ENCODE measurements around the gene NEAT1.

The NEAT1 gene

DNA sequence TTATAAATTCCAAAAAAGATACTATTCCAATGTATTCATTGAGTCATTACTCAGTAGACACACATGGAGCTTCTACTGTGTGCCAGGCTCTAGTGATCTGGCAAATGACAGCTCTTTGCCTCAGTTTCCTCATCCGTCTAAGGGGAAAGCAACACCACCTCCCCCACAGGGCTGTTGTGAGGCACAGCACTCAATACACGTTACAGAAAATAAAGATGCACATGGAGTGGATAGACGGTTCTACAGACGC lies 69.7 kb downstream of the NEAT1 start:
- H3K27ac Mint-ChIP-seq, result peak overlapping the region; percentile 91
- ATAC-seq (no peak), DNase-seq (ENCODE audit: low spot score in 2 of 2) (no peak)
- H3K4me3 Mint-ChIP-seq, result peak overlapping the region; percentile 67
- no peaks in the 10 kb centered on the region for H3K9me3 Mint-ChIP-seq
- peaks cover 6% of the 10 kb centered on the region for H3K36me3 Mint-ChIP-seq
- H3K4me1 Mint-ChIP-seq, result peaks cover 72% of the 10 kb centered on the region

DNA sequence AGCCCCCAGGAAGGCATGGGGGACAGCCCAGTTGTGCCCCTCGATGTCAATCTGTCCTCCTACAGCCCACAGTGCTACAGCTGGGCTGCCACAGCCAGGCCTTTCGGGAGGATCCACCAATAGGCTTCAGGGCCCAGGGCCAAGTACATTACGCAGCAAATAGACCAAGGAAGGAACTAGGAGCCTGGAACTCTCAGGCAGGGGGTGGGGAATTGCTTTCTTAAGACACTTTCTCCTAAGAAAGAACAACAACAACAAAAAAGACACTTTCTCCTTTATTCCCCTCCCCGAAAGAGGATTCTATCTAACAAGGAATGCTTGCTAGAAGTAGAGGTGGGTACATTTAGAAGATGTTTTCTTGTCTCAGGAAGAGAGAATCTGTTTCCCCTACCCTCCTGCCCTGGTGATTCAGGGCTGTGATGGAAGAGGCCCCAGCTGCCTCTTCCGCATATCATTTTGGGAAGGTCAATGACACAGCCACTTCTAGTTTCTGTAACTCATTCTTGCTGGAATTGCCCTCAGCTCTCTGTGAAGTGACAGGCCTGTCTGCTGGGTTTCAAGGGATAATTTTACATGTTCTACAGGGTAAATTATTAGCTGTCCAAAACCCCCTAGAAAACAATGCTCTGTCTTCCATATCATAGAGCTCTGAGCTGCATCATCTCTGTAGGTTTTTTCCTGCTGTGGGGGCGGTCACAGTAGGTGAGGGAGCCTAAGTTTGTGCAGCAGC lies 70.2 kb downstream of the NEAT1 start:
- H3K9me3 Mint-ChIP-seq, result no peaks in the 10 kb centered on the region
- H3K27ac Mint-ChIP-seq, result peak overlapping the region; percentile 91
- H3K4me1 Mint-ChIP-seq, result peaks cover 70% of the 10 kb centered on the region
- peak overlapping the region; percentile 67 for H3K4me3 Mint-ChIP-seq
- H3K36me3 Mint-ChIP-seq, result peaks cover 6% of the 10 kb centered on the region
- no peak for DNase-seq (ENCODE audit: low spot score in 2 of 2)
- peak; percentile 41 for ATAC-seq

DNA sequence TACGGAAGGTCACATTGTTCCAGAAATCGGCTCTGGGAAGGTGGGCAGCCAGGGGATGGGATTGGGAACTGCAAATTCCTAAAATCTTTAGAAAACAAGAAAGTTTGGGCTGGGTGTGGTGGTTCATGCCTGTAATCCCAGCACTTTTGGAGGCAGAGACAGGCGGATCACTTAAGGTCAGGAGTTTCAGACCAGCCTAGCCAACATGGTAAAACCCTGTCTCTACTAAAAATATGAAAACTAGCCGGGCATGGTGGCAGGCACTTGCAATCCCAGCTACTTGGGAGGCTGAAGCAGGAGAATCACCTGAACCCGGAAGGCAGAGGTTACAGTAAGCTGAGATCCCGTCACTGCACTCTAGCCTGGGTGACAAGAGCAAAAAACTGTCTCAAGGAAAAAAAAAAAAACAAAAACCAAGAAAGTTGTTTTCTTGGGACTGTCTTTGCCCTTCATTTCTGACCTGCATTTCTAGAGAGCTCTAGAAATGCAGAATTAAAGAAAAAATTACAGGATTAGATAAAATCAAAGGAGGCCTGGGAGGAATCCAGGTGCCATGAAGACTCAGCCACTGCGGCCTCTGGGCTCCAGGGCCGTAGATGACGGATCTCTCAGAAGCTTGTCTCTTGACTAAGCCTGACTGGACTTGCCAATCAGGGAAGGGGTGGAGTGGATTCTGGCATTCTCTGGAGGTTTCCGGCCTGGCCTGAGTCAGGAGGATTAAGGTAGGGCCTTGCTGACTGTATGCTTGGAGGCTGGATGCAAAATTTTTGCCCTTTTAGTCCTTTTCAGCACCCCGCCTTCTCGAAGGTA lies 71.0 kb downstream of the NEAT1 start:
- Mint-ChIP-seq H3K4me1 (peaks cover 65% of the 10 kb centered on the region), H3K36me3 (peaks cover 6% of the 10 kb centered on the region), H3K27ac (peak overlapping the region; percentile 91), H3K9me3 (no peaks in the 10 kb centered on the region), H3K4me3 (peak overlapping the region; percentile 67)
- ATAC-seq (no peak), DNase-seq (ENCODE audit: low spot score in 2 of 2) (no peak)
